HG02884 (cell line): ENCODE measurements around the gene MTERF2.
"Not testable (repeated sequence)": the region's sequence is repeated elsewhere in the genome, so short reads cannot be mapped to it uniquely, and the experiment has no call there.

Source experiments
- ATAC-seq: cut with Tn5 transposase; IDR thresholded peaks from one replicate; pipeline ENCODE4 v1.9.1; 2021; ENCODE audit warnings: mild to moderate bottlenecking, moderate library complexity; ENCODE audit not compliant: unreplicated experiment

Gene MTERF2

GRCh38 chr12:106986625-106987389 lies at the start of gene MTERF2:
Gene MTERF2, minus strand, starts transcription at chr12:106987146. Its CDS starts 8,432 bp downstream, at chr12:106978714.
- ATAC-seq: peak; percentile 87

- no peak for ATAC-seq
Measured at GRCh38 chr12:107035733-107036132, 48.8 kb upstream of the MTERF2 start.

- ATAC-seq: no peak
Measured at GRCh38 chr12:107033758-107034739, 47.1 kb upstream of the MTERF2 start.

- ATAC-seq: no peak
Measured at GRCh38 chr12:107032266-107032665, 45.3 kb upstream of the MTERF2 start.

GRCh38 chr12:107031061-107031460 lies 44.1 kb upstream of the MTERF2 start:
- ATAC-seq: no peak

- no peak for ATAC-seq
Measured at GRCh38 chr12:107029081-107029480, 42.1 kb upstream of the MTERF2 start.

GRCh38 chr12:107027636-107028053 lies 40.7 kb upstream of the MTERF2 start:
- no peak for ATAC-seq

GRCh38 chr12:107026806-107027635 lies 40.1 kb upstream of the MTERF2 start:
- no peak for ATAC-seq

- not testable (repeated sequence) for ATAC-seq
Measured at GRCh38 chr12:107026356-107026755, 39.4 kb upstream of the MTERF2 start.

GRCh38 chr12:107025671-107026070 lies 38.7 kb upstream of the MTERF2 start:
- no peak for ATAC-seq

- no peak for ATAC-seq
Measured at GRCh38 chr12:107019546-107019945, 32.6 kb upstream of the MTERF2 start.

- no peak for ATAC-seq
Measured at GRCh38 chr12:107017042-107017441, 30.1 kb upstream of the MTERF2 start.

- ATAC-seq: no peak
Measured at GRCh38 chr12:107014055-107014454, 27.1 kb upstream of the MTERF2 start.

GRCh38 chr12:107012736-107013425 lies 25.9 kb upstream of the MTERF2 start:
- ATAC-seq: no peak

- ATAC-seq: no peak
Measured at GRCh38 chr12:107011519-107011918, 24.6 kb upstream of the MTERF2 start.

GRCh38 chr12:107007411-107007810 lies 20.5 kb upstream of the MTERF2 start:
- no peak for ATAC-seq

GRCh38 chr12:107002665-107003064 lies 15.7 kb upstream of the MTERF2 start:
- ATAC-seq: not testable (repeated sequence)

GRCh38 chr12:106999446-106999845 lies 12.5 kb upstream of the MTERF2 start:
- ATAC-seq: no peak

- no peak for ATAC-seq
Measured at GRCh38 chr12:106997916-106998315, 11.0 kb upstream of the MTERF2 start.

GRCh38 chr12:106996102-106996501 lies 9.2 kb upstream of the MTERF2 start:
- ATAC-seq: not testable (repeated sequence)
